ENCODE data around the gene ABCG5.

The ABCG5 gene

DNA sequence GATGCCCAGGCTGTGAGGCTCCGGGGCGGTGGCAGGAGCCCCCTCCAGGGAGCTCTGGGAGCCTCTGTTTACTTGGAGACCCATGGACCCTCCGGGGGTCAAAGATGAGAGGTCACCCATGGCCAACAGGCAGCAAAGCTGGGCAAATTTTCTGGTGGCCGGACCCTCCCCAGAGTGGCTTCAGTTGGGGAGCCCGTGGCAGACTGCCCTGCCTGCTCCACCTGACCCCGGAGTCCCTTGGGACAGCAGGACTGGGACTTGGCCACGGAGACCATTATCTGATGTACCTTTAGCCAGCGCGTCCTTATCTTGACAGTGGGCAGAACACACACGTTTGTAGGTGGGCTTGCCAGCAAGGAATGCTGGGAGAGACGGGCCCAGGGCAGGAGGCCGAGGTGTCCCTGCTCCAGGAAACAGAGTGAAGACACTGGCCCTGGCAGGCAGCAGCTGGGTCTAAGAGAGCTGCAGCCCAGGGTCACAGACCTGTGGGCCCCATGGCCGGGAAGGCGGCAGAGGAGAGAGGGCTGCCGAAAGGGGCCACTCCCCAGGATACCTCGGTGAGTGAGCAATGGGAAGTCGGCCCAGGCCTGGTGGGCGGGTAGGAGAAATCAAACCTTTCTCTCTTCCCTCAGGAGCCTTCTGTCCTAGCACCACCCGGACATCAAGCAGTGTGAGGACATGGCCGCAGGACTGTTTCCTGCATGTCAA is at the start of gene ABCG5, which contains the start of gene ABCG8:
Gene ABCG5 (minus strand): TSS at position 280 of the 708 bp plus-strand sequence. CDS start 160 bp downstream, at position 120.
Gene ABCG8 (plus strand): TSS at position 412 of the 708 bp plus-strand sequence. CDS start 83 bp downstream, at position 495.
- no peak within 1 kb of the TSS for H3K4me3 ChIP-seq (ENCODE audit: low read depth, low read length)
- in situ Hi-C loops (cut with HindIII; ENCODE audit: low sequenced_read_pairs), result no loop called here
- no peak for DNase-seq (ENCODE audit: low read depth)
- TF ChIP-seq, protein P1, sequence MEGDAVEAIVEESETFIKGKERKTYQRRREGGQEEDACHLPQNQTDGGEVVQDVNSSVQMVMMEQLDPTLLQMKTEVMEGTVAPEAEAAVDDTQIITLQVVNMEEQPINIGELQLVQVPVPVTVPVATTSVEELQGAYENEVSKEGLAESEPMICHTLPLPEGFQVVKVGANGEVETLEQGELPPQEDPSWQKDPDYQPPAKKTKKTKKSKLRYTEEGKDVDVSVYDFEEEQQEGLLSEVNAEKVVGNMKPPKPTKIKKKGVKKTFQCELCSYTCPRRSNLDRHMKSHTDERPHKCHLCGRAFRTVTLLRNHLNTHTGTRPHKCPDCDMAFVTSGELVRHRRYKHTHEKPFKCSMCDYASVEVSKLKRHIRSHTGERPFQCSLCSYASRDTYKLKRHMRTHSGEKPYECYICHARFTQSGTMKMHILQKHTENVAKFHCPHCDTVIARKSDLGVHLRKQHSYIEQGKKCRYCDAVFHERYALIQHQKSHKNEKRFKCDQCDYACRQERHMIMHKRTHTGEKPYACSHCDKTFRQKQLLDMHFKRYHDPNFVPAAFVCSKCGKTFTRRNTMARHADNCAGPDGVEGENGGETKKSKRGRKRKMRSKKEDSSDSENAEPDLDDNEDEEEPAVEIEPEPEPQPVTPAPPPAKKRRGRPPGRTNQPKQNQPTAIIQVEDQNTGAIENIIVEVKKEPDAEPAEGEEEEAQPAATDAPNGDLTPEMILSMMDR (IDR thresholded peaks at IDR 0.05; ENCODE audit: low read depth, low read length, missing control alignments), result no peak

DNA sequence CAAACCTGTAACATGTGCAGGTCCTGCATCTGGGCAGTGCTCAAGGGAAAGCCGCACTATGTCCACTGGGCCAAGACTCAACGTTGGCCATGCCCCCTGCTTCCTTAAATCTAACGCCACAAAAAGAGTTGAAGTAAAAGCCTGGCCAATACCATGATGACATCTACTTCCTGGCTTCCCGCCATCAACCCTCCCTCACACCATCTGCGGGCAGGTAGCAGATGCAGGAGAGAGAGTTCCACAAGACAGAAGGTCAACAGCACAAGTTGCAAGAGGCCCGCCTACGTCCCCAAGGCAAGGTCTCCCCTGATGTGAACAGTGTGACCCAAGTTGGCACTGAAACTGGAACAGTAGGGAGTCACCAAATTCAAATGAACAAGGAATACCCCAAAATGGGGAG is 48.5 kb upstream of the ABCG5 start:
- no peak for DNase-seq (ENCODE audit: low read depth)
- in situ Hi-C loops (cut with HindIII; ENCODE audit: low sequenced_read_pairs), result no loop called here
- no peak overlapping the region for H3K4me3 ChIP-seq (ENCODE audit: low read depth, low read length)
- TF ChIP-seq, protein P1 (IDR thresholded peaks at IDR 0.05; ENCODE audit: low read depth, low read length, missing control alignments), result no peak

DNA sequence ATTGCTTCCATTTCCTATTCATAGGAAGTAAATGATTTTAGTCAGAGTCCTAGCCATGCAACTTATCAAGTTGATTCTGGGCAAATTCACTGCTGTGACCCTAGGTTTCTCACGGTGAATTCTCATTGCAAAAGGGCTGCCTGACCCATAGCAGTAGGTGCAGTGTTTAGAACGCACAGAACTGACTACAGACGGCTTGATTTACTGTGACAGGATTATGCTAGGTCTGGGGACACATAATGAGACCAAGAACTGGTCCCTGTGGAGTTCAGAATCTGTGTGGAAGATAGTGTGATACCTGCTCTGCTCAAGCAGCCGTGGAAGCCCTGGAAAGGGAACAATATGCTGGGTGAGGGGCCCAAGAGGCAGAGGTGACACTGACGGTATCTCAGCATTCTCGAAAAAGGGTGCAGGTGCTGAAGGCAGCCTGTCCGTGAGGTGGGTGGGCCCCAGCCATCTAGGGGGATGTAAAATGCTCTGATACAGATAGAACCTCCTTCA is 46.5 kb upstream of the ABCG5 start:
- TF ChIP-seq, protein P1 (IDR thresholded peaks at IDR 0.05; ENCODE audit: low read depth, low read length, missing control alignments), result no peak
- in situ Hi-C loops (cut with HindIII; ENCODE audit: low sequenced_read_pairs), result no loop called here
- no peak for DNase-seq (ENCODE audit: low read depth)

GRCh38 chr2:43884689-43885088 is 46.0 kb upstream of the ABCG5 start:
- H3K4me3 ChIP-seq (ENCODE audit: low read depth, low read length), result no peak overlapping the region
- TF ChIP-seq, protein P1 (IDR thresholded peaks at IDR 0.05; ENCODE audit: low read depth, low read length, missing control alignments), result no peak
- no peak for DNase-seq (ENCODE audit: low read depth)
- in situ Hi-C loops (cut with HindIII; ENCODE audit: low sequenced_read_pairs), result no loop called here

More for the DNA sequence above, 46.5 kb upstream of the ABCG5 start:
- no peak overlapping the region for H3K4me3 ChIP-seq (ENCODE audit: low read depth, low read length)

GRCh38 chr2:43882312-43882711 is 43.7 kb upstream of the ABCG5 start:
- no peak for DNase-seq (ENCODE audit: low read depth)
- H3K4me3 ChIP-seq (ENCODE audit: low read depth, low read length), result no peak overlapping the region
- TF ChIP-seq, protein P1 (IDR thresholded peaks at IDR 0.05; ENCODE audit: low read depth, low read length, missing control alignments), result no peak
- in situ Hi-C loops (cut with HindIII; ENCODE audit: low sequenced_read_pairs), result no loop called here

GRCh38 chr2:43880952-43881351 is 42.3 kb upstream of the ABCG5 start:
- H3K4me3 ChIP-seq (ENCODE audit: low read depth, low read length), result no peak overlapping the region
- DNase-seq (ENCODE audit: low read depth), result no peak
- TF ChIP-seq, protein P1 (IDR thresholded peaks at IDR 0.05; ENCODE audit: low read depth, low read length, missing control alignments), result no peak
- in situ Hi-C loops (cut with HindIII; ENCODE audit: low sequenced_read_pairs), result no loop called here
